Non-pigmented ciliary epithelial cell (primary cell): ENCODE measurements around the gene WBP2NL.
"Not testable (repeated sequence)": the region's sequence is repeated elsewhere in the genome, so short reads cannot be mapped to it uniquely, and the experiment has no call there.

Experiments
- DNase-seq: peaks from one replicate; pipeline ENCODE4 v3.0.0-alpha.2; 2010; ENCODE audit warnings: low read depth

WBP2NL gene, protein sequence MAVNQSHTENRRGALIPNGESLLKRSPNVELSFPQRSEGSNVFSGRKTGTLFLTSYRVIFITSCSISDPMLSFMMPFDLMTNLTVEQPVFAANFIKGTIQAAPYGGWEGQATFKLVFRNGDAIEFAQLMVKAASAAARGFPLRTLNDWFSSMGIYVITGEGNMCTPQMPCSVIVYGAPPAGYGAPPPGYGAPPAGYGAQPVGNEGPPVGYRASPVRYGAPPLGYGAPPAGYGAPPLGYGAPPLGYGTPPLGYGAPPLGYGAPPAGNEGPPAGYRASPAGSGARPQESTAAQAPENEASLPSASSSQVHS

GRCh38 chr22:41998361-41999261 is at the start of gene WBP2NL:
Gene WBP2NL (plus strand): TSS chr22:41998788. CDS start chr22:41998819, 31 bp downstream.
- peak; percentile 27 for DNase-seq

DNA sequence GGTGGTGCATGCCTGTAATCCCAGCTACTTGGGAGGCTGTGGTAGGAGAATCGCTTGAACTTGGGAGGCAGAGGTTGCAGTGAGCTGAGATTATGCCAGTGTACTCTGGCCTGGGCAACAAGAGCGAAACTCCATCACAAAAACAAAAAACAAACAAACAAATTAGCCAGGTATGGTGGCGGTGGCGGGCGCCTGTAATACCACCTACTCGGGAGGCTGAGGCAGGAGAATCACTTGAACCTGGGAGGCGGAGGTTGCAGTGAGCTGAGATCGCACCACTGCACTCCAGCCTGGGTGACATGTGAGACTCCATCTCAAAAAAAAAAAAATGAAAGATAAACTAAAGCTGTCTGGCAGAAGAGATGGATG is 49.7 kb upstream of the WBP2NL start:
- DNase-seq: not testable (repeated sequence)

DNA sequence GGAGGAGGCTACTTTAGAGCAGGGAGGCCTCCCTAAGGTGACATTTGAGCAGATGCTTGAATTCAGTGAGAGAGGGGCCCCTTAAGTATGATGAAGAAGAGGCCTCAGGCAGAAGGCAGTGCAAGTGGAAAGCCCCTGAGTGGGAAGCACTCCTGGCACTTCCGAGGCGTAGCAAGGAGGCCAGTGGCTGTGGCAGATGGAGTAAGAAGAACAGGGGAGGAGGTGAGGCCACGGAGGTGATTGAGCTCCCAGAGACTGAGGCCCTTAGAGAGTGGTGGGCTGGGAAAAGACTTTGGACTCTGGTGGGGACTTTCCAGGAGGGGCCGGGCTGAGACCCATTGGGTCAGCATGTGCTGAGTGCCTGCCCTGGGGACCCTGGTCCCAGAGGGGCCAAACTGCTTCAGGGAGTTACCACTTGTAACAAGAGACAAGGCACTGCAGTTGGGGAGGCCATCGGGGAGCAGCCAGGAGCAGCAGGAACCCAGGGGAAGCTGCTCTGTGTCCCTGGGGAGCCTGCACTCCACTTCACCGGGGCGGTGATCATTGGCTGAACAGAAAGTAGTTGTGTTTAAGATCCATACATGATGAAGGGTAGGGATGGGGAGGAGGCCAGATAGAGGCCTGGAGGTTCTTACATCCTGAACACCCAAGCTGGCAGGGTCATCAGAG is 49.2 kb upstream of the WBP2NL start:
- DNase-seq: no peak

GRCh38 chr22:41951898-41952474 is 46.6 kb upstream of the WBP2NL start, which contains the start of gene SMIM45:
Gene SMIM45 (plus strand): TSS chr22:41952150.
- DNase-seq: no peak

GRCh38 chr22:41952713-41953112 is 45.9 kb upstream of the WBP2NL start:
- DNase-seq: no peak

DNA sequence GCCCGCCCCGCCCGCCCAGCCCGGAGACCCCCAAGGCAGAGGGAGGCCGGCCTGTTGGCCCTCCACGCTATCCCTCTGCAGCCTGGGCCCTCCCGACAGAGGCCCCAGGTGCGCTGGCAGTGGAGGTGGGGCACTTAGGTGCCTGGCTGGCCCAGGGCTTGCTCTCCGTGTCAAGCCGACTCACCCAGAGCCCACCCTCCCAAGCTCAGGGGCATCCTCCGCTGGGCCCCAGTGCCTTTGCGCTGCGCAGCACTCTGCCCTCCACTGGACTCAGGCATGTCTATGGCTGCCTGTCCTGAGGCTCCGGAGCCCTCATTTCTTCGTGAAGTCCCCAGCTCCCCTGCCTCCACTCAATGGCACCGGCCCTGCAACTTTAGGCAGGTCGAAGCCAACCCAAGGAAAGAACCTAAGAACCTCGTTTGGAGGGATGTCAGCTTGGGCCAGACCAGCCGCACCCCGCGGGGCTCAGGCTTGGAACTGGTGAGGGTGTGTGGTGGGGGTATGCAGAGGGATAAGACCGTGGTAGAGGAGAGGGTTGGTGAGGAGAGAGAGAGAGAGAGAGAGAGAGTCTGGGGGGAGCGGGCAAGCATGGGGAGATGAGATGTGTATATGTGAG is 40.5 kb upstream of the WBP2NL start:
- DNase-seq: no peak

- no peak for DNase-seq
Measured at GRCh38 chr22:41963453-41964111, 35.0 kb upstream of the WBP2NL start.

- DNase-seq: no peak
Measured at GRCh38 chr22:41964112-41964491, 34.5 kb upstream of the WBP2NL start.

DNA sequence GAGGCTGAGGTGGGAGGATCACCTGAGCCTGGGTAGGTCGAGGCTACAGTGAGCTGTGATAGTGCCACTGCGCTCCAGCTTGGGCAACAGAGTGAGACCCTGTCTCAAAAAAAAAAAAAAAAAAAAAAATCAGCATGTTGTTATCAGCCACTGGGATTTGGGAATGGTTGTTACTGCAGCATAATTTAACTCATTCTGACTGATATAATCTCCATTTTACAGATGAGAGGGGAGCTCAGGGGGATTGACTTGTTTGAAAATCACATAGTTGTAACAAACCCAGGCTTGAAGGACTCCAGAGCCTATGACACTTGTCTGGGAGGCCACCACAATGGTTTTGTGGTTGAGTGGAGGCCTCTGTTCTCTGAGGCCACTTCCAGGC is 32.4 kb upstream of the WBP2NL start:
- no peak for DNase-seq

DNA sequence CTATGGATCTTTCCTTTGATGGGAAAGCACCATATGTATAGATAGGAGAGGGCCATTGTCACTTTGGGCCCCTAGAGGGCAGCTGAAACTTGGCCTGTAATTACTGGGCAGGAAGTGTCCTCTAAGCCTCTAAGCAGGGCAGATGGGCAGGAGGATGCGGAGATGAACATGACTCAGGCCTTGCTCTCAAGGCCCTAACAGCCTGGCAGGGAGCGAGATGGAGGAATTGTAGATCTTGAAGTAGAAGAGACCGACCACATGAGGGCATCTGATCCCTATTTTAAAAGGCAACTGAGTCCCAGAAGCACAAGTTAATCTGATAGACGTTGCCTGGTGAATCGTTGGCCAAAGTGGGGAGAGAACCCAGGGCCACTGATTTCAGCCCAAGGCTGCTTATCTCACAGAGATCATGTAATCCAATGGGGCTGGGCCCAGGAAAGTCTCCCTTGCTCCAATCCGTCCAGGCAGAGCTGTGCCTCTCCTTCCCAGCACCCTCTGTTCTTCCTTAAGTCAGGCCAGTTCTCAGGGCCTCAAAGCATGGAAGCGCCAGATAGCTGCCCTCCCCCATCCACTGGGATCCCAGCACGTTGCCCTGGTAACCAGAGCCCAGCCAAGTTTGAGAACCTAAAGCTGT is 31.9 kb upstream of the WBP2NL start:
- peak; percentile 71 for DNase-seq

DNA sequence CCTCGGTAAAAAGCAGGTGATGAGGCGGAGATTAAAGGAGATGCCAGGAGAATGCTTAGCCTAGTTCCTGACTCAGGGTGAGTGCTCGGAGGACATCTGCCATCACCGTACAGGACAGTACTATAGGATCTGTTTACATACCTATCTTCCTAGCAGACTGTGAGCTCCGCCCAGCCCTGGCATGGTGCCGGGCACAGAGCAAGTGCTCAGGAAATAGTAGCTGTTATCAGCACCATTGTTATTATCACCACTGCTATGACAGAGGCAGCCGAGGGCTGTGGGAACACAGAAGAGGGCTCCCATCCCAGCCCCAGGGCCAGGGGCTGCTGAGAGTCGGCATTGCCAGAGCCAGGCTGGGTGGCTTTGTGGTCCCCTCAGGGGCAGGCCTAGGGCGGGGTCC is 30.0 kb upstream of the WBP2NL start:
- DNase-seq: no peak

DNA sequence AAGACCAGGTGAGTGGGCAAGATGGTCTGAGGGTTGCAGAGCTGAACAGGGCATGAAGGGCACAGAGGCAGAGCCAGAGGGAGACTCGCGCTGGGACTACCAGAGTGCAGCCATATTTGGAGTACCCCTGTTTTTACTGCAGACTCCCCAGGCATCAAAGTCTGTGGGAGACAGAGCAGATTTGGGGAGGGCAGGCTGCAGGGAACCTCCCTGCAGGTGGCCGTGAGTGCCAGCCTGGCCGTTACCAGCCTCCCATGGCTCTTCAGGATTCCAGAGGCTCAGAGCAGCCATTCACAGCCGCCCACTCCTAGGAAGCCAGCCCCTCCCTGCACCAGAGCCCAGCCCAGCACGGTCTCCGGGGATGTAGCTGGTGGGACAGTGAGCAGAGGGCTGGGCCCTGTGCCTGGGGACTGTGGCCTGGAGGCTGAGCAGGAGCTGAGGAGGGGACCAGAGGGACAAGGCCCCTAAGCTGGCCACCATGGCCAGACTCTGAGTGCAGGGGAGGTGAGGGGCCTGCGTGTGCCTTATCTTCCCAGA is 29.4 kb upstream of the WBP2NL start, which contains the start of gene SEPTIN3:
Gene SEPTIN3, plus strand, starts transcription at position 334 of the 537 bp plus-strand sequence. CDS start 2,050 bp downstream, outside the sequence.
- no peak for DNase-seq

DNA sequence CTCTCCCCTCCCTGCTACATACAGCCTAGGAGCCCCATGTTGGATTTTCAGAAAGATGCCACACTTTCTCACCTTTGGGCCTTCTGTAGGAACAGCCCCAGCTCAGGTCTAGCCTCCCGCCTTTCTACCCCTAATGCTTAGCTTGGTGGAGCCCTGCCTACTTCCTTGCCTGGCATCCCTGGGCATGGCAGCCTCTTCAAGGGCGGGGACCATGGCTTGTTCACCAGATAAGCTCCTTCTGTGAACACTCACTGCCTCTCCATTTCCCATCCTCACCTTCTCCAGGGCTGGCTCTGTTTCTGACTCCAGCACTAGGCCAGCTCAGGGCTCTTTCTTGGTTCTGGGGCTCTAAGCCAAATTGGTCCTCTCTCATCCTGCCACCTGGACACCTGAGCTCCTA is 28.0 kb upstream of the WBP2NL start:
- DNase-seq: no peak

GRCh38 chr22:41971431-41971830 is 27.2 kb upstream of the WBP2NL start:
- DNase-seq: no peak

DNA sequence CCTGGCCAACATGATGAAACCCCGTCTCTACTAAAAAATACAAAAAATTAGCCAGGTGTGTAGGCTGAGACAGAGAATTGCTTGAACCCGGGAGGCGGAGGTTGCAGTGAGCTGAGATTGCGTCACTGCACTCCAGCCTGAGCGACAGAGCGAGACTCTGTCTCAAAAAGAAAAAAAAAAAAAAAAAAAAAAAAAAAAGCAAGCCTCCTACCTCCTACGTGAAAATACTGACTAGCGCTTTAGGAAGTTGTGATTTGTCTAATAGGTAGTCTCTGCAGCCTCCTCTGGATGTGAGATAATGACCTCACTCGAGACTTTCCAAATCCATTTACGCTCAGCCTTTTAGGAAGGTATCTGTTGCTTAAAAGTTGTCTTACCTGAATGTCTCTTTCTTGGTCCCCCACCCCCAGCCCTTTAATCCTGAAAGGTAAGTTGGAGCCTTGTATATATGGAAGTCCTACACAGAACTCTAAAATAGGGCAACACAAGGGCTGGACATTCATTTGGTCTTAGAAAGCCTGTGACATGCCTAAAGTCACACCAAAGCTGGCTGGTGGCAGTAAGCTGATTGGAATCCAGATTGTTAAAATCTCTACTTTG is 23.8 kb upstream of the WBP2NL start:
- DNase-seq: no peak

GRCh38 chr22:41975299-41976069 is 23.1 kb upstream of the WBP2NL start:
- no peak for DNase-seq

DNA sequence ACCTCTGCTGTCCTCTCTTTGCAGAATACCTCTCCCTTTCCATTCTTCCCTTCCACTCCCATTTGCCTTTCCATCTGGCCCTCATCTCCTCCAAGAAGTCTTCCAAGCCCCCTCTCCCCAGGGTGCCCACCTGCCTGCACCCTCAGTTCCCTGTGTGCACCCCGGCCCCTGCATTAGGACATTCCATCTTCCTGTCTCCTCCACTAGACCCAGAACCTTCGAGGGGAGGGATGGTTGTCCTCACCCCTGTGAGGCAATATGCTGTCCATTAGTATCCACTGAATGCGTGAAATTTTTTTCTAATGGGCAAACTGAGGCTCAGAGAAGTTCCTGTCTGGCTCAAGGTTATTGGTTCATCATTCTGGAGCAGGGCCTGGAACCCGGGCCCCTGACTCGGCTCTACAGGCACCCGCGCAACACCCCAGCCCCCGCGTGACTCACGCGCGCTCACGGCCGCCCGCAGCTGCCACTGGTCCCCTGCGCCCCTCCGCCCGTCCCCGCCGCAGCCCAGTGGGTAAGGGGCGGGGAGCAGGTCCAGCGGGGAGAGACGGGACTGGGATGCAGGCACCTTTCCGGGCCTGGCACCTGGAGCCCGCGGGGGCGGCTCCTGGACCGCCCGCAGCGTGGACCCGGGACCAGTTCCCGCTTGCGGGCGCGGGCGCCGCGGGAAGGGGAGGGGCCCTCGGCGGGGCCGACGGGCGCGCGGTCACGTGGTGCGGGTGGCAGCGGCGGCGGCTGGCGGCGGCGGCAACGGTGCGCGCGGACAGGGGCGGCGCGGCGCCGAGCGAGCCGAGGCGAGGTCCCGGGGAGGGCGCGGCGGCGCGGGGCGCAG is 22.3 kb upstream of the WBP2NL start:
- DNase-seq: no peak

DNA sequence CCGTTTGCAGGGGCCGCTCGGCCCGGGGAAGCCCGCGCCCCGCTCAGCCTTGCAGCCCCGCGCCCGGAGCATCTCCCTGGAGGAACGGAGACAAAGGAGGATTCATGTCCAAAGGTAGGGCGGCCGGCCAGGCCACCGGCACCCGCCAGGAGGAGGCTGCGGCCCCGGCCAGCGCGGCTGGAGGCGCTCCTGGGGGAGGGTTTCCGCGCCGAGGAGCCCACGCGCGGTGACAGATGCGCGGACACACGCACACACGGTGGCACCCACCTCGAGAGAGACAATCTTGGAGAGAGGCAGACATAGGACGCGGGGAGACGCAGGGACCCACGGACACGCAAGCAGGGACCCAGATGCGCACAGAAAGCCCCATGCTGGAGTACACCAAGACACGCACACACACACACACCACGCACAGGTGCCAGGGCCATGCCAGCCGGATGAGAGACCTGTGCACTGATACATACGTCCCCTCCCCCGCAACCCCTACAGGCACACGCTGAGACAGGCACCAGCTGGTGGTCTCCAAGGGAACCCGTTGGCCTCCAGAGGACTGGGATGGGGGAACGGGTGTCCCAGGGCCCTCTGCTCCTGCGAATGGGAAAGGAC is 21.5 kb upstream of the WBP2NL start:
- no peak for DNase-seq
